Hepatocyte (in vitro differentiated cells): Measurements from ENCODE around the gene MT1M. TPM values are rescaled to one million over a fixed set of nuclear protein-coding genes. Genes with fewer than 3 reads are reported as not detected.

Source experiments
- DNase-seq: peaks from one replicate; pipeline ENCODE4 v3.0.0-alpha.2; 2016; ENCODE audit warnings: low spot score
- H2AFZ ChIP-seq: fragments of 200-600 bp; sonication (generic); 2 replicates; pipeline ENCODE4 v1.6.0; 2016; ENCODE audit warnings: antibody characterized with exemption, mild to moderate bottlenecking
- H3K27ac ChIP-seq: fragments of 200-600 bp; sonication (generic); 2 replicates; pipeline ENCODE4 v1.5.1; 2016; ENCODE audit warnings: mild to moderate bottlenecking
- H3K27me3 ChIP-seq: fragments of 200-600 bp; sonication (generic); 2 replicates; pipeline ENCODE4 v1.6.1; 2016
- H3K36me3 ChIP-seq: fragments of 200-600 bp; sonication (generic); replicated peaks from 2 replicates; pipeline ENCODE4 v1.5.1; 2016; ENCODE audit warnings: low read depth; ENCODE audit not compliant: insufficient read depth
- H3K4me1 ChIP-seq: fragments of 200-600 bp; sonication (generic); 2 replicates; pipeline ENCODE4 v1.5.1; 2016; ENCODE audit warnings: mild to moderate bottlenecking, moderate library complexity; ENCODE audit not compliant: insufficient read depth
- H3K4me2 ChIP-seq: fragments of 200-600 bp; sonication (generic); 2 replicates; pipeline ENCODE4 v1.6.0; 2016
- H3K4me3 ChIP-seq: fragments of 200-600 bp; sonication (generic); 2 replicates; pipeline ENCODE4 v1.5.1; 2016; ENCODE audit warnings: mild to moderate bottlenecking
- H3K79me2 ChIP-seq: fragments of 200-600 bp; sonication (generic); 2 replicates; pipeline ENCODE4 v1.6.0; 2017; ENCODE audit warnings: mild to moderate bottlenecking
- H3K9me2 ChIP-seq: fragments of 200-600 bp; sonication (generic); replicated peaks from 2 replicates; pipeline ENCODE4 v1.6.0; 2017; ENCODE audit warnings: mild to moderate bottlenecking; ENCODE audit not compliant: insufficient read depth
- H3K9me3 ChIP-seq: fragments of 200-600 bp; sonication (generic); 2 replicates; pipeline ENCODE4 v1.5.1; 2016; ENCODE audit warnings: low read depth, mild to moderate bottlenecking
- H4K20me1 ChIP-seq: fragments of 200-600 bp; sonication (generic); 2 replicates; pipeline ENCODE4 v1.6.0; 2016; ENCODE audit warnings: mild to moderate bottlenecking; ENCODE audit not compliant: insufficient read depth, poor library complexity, severe bottlenecking
- CTCF ChIP-seq: fragments of 200-600 bp; sonication (generic); IDR thresholded peaks from 2 replicates; pipeline ENCODE4 v1.5.1; 2016; ENCODE audit warnings: antibody characterized with exemption, mild to moderate bottlenecking; ENCODE audit not compliant: poor library complexity
- EZH2 ChIP-seq: fragments of 200-600 bp; sonication (generic); IDR thresholded peaks from 2 replicates; pipeline ENCODE4 v1.6.1; 2016; ENCODE audit warnings: antibody characterized with exemption, mild to moderate bottlenecking, borderline replicate concordance
- EZH2phosphoT487 ChIP-seq: fragments of 200-600 bp; sonication (generic); IDR thresholded peaks from one replicate; pipeline ENCODE4 v1.6.1; 2018; ENCODE audit warnings: antibody characterized with exemption, mild to moderate bottlenecking, low read depth, moderate library complexity; ENCODE audit not compliant: unreplicated experiment, severe bottlenecking
- WGBS: methylation state at CpG from one replicate; pipeline ENCODE4 v1.1.6; 2016; ENCODE audit warnings: low lambda C conversion rate; ENCODE audit errors: missing lambda C conversion rate; 5-methylcytosine and 5-hydroxymethylcytosine counted together
- polyA plus RNA-seq: library from polyadenylated mRNA; unstranded; fragments of >200 nt; fragmentation: Nextera tagmentation; extraction: Ambion mirVana; gene quantifications from 2 replicates; pipeline ENCODE4 v1.2.1, GENCODE V29; 2016
- total RNA-seq: library from RNA; depleted of rRNA; stranded (reverse); fragments of >200 nt; gene quantifications from 2 replicates; pipeline ENCODE4 v1.2.3, GENCODE V29; 2014

Gene MT1M
- total and polyA plus RNA-seq, 2 experiments from 2014 or later, result 0.60 TPM; not detected in 1

DNA sequence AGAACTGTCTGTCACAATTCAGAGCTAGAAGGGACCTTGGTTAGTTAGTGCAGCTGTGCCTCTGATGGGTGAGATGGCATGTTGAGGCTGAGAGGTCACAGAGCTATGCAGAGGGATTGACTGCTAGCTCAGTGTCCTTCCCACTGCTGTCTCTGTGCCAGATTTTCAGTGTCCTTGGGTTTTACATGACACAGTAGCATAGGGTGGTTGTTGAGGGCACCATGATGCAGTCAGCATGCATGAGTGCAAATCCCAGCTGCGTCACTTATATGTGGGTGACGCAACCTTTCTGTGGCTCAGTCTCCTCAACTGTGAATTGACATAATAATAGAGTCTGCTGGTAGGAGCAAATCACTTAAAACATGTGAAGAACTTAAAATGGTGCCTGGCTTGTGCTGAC lies 8.7 kb downstream of the MT1M start:
- Histone ChIP-seq H3K36me3 (no peaks in the 10 kb centered on the region), H3K27me3 (peaks cover 100% of the 10 kb centered on the region), H3K27ac (no peak overlapping the region), H4K20me1 (no peaks in the 10 kb centered on the region), H3K4me2 (no peak overlapping the region), H3K9me3 (no peaks in the 10 kb centered on the region), H2AFZ (no peak overlapping the region), H3K79me2 (no peaks in the 10 kb centered on the region), H3K4me3 (no peak overlapping the region), H3K4me1 (peaks cover 10% of the 10 kb centered on the region), H3K9me2 (no peaks in the 10 kb centered on the region)
- 78% methylated on average over 2 of the region's 2 CpGs for WGBS
- TF ChIP-seq CTCF (no peak), EZH2phosphoT487 (no peak), EZH2 (no peak)
- DNase-seq, result no peak

- H3K27ac ChIP-seq, result no peak overlapping the region
- peaks cover 10% of the 10 kb centered on the region for H3K4me1 ChIP-seq
- H4K20me1 ChIP-seq, result no peaks in the 10 kb centered on the region
- no peaks in the 10 kb centered on the region for H3K36me3 ChIP-seq
- no peak overlapping the region for H2AFZ ChIP-seq
- H3K79me2 ChIP-seq, result no peaks in the 10 kb centered on the region
- 4% methylated on average over 36 of the region's 42 CpGs for WGBS
- no peaks in the 10 kb centered on the region for H3K9me2 ChIP-seq
- H3K4me3 ChIP-seq, result no peak overlapping the region
- DNase-seq, result peak; percentile 79
- peaks cover 100% of the 10 kb centered on the region for H3K27me3 ChIP-seq
- TF ChIP-seq EZH2, result no peak
- TF ChIP-seq EZH2phosphoT487, result no peak
- TF ChIP-seq CTCF, result no peak
- peak overlapping the region; percentile 76 for H3K4me2 ChIP-seq
- no peaks in the 10 kb centered on the region for H3K9me3 ChIP-seq
These were observed 10.8 kb downstream of the MT1M start for GRCh38 chr16:56643080-56643778.

- peak overlapping the region; percentile 76 for H3K4me2 ChIP-seq
- DNase-seq, result no peak
- no peaks in the 10 kb centered on the region for H3K9me2 ChIP-seq
- H3K9me3 ChIP-seq, result no peaks in the 10 kb centered on the region
- no peak overlapping the region for H3K27ac ChIP-seq
- H4K20me1 ChIP-seq, result no peaks in the 10 kb centered on the region
- no peak for TF ChIP-seq EZH2phosphoT487
- TF ChIP-seq CTCF, result no peak
- no peak for TF ChIP-seq EZH2
- H3K79me2 ChIP-seq, result no peaks in the 10 kb centered on the region
- 43% methylated on average over 5 of the region's 5 CpGs for WGBS
- no peak overlapping the region for H2AFZ ChIP-seq
- peaks cover 100% of the 10 kb centered on the region for H3K27me3 ChIP-seq
- peaks cover 10% of the 10 kb centered on the region for H3K4me1 ChIP-seq
- no peaks in the 10 kb centered on the region for H3K36me3 ChIP-seq
- no peak overlapping the region for H3K4me3 ChIP-seq
These were observed 11.4 kb downstream of the MT1M start for GRCh38 chr16:56643833-56644232.
